ENCODE measurements around the gene CACNA1S.

CACNA1S gene

GRCh38 chr1:201062511-201063091 lies 49.6 kb downstream of the CACNA1S start:
- DNase-seq (ENCODE audit: low spot score): no peak

- no peak for DNase-seq (ENCODE audit: low spot score)
Observed at GRCh38 chr1:201061886-201062285, 50.3 kb downstream of the CACNA1S start.

GRCh38 chr1:201061049-201061448 lies 51.2 kb downstream of the CACNA1S start:
- no peak for DNase-seq (ENCODE audit: low spot score)

- no peak for DNase-seq (ENCODE audit: low spot score)
Observed at GRCh38 chr1:201060586-201060985, 51.6 kb downstream of the CACNA1S start.

- no peak for DNase-seq (ENCODE audit: low spot score)
Observed at GRCh38 chr1:201059871-201060555, 52.2 kb downstream of the CACNA1S start.

GRCh38 chr1:201059401-201059800 lies 52.8 kb downstream of the CACNA1S start:
- no peak for DNase-seq (ENCODE audit: low spot score)

GRCh38 chr1:201054091-201054543 lies 58.1 kb downstream of the CACNA1S start:
- DNase-seq (ENCODE audit: low spot score): no peak

GRCh38 chr1:201053155-201053860 lies 58.9 kb downstream of the CACNA1S start:
- no peak for DNase-seq (ENCODE audit: low spot score)

- no peak for DNase-seq (ENCODE audit: low spot score)
Observed at GRCh38 chr1:201051399-201051798, 60.8 kb downstream of the CACNA1S start.

GRCh38 chr1:201050515-201051277 lies 61.5 kb downstream of the CACNA1S start:
- peak; percentile 52 for DNase-seq (ENCODE audit: low spot score)

GRCh38 chr1:201049248-201049831 lies 62.9 kb downstream of the CACNA1S start:
- DNase-seq (ENCODE audit: low spot score): no peak

- no peak for DNase-seq (ENCODE audit: low spot score)
Observed at GRCh38 chr1:201048521-201048920, 63.7 kb downstream of the CACNA1S start.

GRCh38 chr1:201044119-201044518 lies 68.1 kb downstream of the CACNA1S start:
- no peak for DNase-seq (ENCODE audit: low spot score)

GRCh38 chr1:201042779-201043461 lies 69.3 kb downstream of the CACNA1S start:
- DNase-seq (ENCODE audit: low spot score): peak; percentile 82

GRCh38 chr1:201041011-201041410 lies 71.2 kb downstream of the CACNA1S start:
- no peak for DNase-seq (ENCODE audit: low spot score)

GRCh38 chr1:201039876-201040275 lies 72.3 kb downstream of the CACNA1S start:
- no peak for DNase-seq (ENCODE audit: low spot score)

GRCh38 chr1:201039418-201039817 lies 72.8 kb downstream of the CACNA1S start:
- no peak for DNase-seq (ENCODE audit: low spot score)

GRCh38 chr1:201038186-201038876 lies 73.9 kb downstream of the CACNA1S start:
- no peak for DNase-seq (ENCODE audit: low spot score)

- no peak for DNase-seq (ENCODE audit: low spot score)
Observed at GRCh38 chr1:201036188-201036842, 75.9 kb downstream of the CACNA1S start.

- DNase-seq (ENCODE audit: low spot score): no peak
Observed at GRCh38 chr1:201034671-201035070, 77.6 kb downstream of the CACNA1S start.

Data from AG08395 (cell line).